GM18951 (cell line): Measurements from ENCODE around the gene SHD.
"Not testable (repeated sequence)": the region's sequence is repeated elsewhere in the genome, so short reads cannot be mapped to it uniquely, and the experiment has no call there.

Experiments
- POLR2A ChIP-seq: IDR thresholded peaks from 4 replicates; pipeline ENCODE4 v1.6.1; 2011; ENCODE audit warnings: mild to moderate bottlenecking; ENCODE audit not compliant: insufficient read length, insufficient read depth; ENCODE audit errors: extremely low read depth
- in situ Hi-C: fragments of 300-500 bp; cut with MboI; formaldehyde crosslinking; loops from one replicate; pipeline ENCODE4 v1.12.0; 2022; ENCODE audit warnings: low sequenced_read_pairs, mixed read lengths, inconsistent platforms; ENCODE audit not compliant: unreplicated experiment

Gene SHD

GRCh38 chr19:4278419-4279266 is at the start of gene SHD:
TSS of gene SHD (plus strand) at chr19:4279266. CDS start at chr19:4280064, 798 bp downstream.
- in situ Hi-C loops, result no loop called here
- no peak for TF ChIP-seq POLR2A

- in situ Hi-C loops, result not testable (repeated sequence)
These were observed 48.8 kb upstream of the SHD start for GRCh38 chr19:4230237-4230636.

- in situ Hi-C loops, result not testable (repeated sequence)
These were observed 47.5 kb upstream of the SHD start for GRCh38 chr19:4231521-4231920.

GRCh38 chr19:4232139-4232538 is 46.9 kb upstream of the SHD start:
- in situ Hi-C loops, result not testable (repeated sequence)

GRCh38 chr19:4232614-4233281 is 46.3 kb upstream of the SHD start:
- no peak for TF ChIP-seq POLR2A
- in situ Hi-C loops, result no loop called here

GRCh38 chr19:4233282-4233853 is 45.7 kb upstream of the SHD start:
- TF ChIP-seq POLR2A, result no peak
- in situ Hi-C loops, result no loop called here

GRCh38 chr19:4234142-4234861 is 44.8 kb upstream of the SHD start:
- no peak for TF ChIP-seq POLR2A
- in situ Hi-C loops, result no loop called here

GRCh38 chr19:4234862-4235201 is 44.2 kb upstream of the SHD start:
- TF ChIP-seq POLR2A, result no peak
- in situ Hi-C loops, result no loop called here

- in situ Hi-C loops, result not testable (repeated sequence)
These were observed 41.6 kb upstream of the SHD start for GRCh38 chr19:4237510-4237909.

- in situ Hi-C loops, result no loop called here
- TF ChIP-seq POLR2A, result no peak
These were observed 40.2 kb upstream of the SHD start for GRCh38 chr19:4238831-4239230.

- no peak for TF ChIP-seq POLR2A
- in situ Hi-C loops, result no loop called here
These were observed 37.1 kb upstream of the SHD start for GRCh38 chr19:4241824-4242430.

GRCh38 chr19:4245938-4246337 is 33.1 kb upstream of the SHD start:
- in situ Hi-C loops, result not testable (repeated sequence)

GRCh38 chr19:4246767-4247593 is 32.1 kb upstream of the SHD start, which contains the start of gene YJU2:
TSS of gene YJU2 (plus strand) at chr19:4247080. CDS start at chr19:4247147, 67 bp downstream.
- in situ Hi-C loops, result no loop called here
- peak; percentile 66 for TF ChIP-seq POLR2A
